NT2/D1 (cell line): ENCODE results near the gene CSF3R.

Experiments used
- SUZ12 ChIP-seq: IDR thresholded peaks from 2 replicates; pipeline ENCODE4 v1.6.1; 2011; ENCODE audit not compliant: insufficient read length, insufficient read depth; ENCODE audit errors: extremely low read depth
- YY1 ChIP-seq: IDR thresholded peaks from 2 replicates; pipeline ENCODE4 v1.6.1; 2011; ENCODE audit not compliant: insufficient read length, insufficient read depth
- ZNF274 ChIP-seq: IDR thresholded peaks from 2 replicates; pipeline ENCODE4 v1.6.1; 2011; ENCODE audit warnings: mild to moderate bottlenecking, low read depth, low read length

DNA sequence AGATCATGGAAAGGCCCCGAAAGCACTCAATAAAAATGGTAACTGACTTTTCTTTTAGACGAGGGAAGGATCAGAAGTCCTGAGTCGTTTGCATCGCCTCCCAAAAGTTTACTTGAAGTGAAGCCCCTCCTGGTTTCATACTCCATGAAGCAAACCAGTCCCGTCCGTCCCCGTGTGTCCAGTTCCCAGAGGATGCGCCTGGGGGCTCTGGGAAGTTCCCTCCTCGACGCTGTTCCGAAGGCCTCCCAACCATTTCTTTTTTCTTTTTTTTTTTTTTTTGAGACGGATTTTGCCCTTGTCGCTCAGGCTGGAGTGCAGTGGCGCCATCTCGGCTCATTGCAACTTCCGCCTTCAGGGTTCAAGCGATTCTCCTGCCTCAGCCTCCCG lies 31.8 kb downstream of the CSF3R start:
- TF ChIP-seq YY1 = no peak
- TF ChIP-seq ZNF274 = no peak
- TF ChIP-seq SUZ12 = no peak
